ENCODE results near the gene DIS3L2. TPM values are rescaled to one million over a fixed set of nuclear protein-coding genes. Genes with fewer than 3 reads are reported as not detected.

Gene DIS3L2
- total RNA-seq, 1 donor from 2014 or later = 53.6 TPM

GRCh38 chr2:232340171-232340935, 378.8 kb downstream of the DIS3L2 start:
- no peak for TF ChIP-seq CTCF (conservative IDR thresholded peaks at IDR 0.05)
- Mint-ChIP-seq H3K4me3 (no peak overlapping the region), H3K27ac (no peak overlapping the region), H3K36me3 (no peaks in the 10 kb centered on the region), H3K9me3 (no peaks in the 10 kb centered on the region), H3K4me1 (ENCODE audit: unreplicated experiment) (peaks cover 4% of the 10 kb centered on the region), H3K27me3 (no peaks in the 10 kb centered on the region)
- no peak for DNase-seq (ENCODE audit: extremely low spot score, unreplicated experiment)

GRCh38 chr2:232341061-232341738, 379.7 kb downstream of the DIS3L2 start:
- DNase-seq (ENCODE audit: extremely low spot score, unreplicated experiment) = no peak
- Mint-ChIP-seq H3K36me3 (no peaks in the 10 kb centered on the region), H3K9me3 (no peaks in the 10 kb centered on the region), H3K27ac (no peak overlapping the region), H3K4me1 (ENCODE audit: unreplicated experiment) (peaks cover 4% of the 10 kb centered on the region), H3K4me3 (no peak overlapping the region), H3K27me3 (no peaks in the 10 kb centered on the region)
- no peak for TF ChIP-seq CTCF (conservative IDR thresholded peaks at IDR 0.05)

GRCh38 chr2:232341739-232342126, 380.2 kb downstream of the DIS3L2 start:
- H3K27me3 Mint-ChIP-seq = peaks cover under 1% of the 10 kb centered on the region
- H3K9me3 Mint-ChIP-seq = peaks cover 1% of the 10 kb centered on the region
- H3K36me3 Mint-ChIP-seq = no peaks in the 10 kb centered on the region
- TF ChIP-seq CTCF (conservative IDR thresholded peaks at IDR 0.05) = no peak
- no peak for DNase-seq (ENCODE audit: extremely low spot score, unreplicated experiment)
- H3K4me3 Mint-ChIP-seq = no peak overlapping the region
- H3K27ac Mint-ChIP-seq = no peak overlapping the region
- peaks cover 4% of the 10 kb centered on the region for H3K4me1 Mint-ChIP-seq (ENCODE audit: unreplicated experiment)

- Mint-ChIP-seq H3K4me1 (ENCODE audit: unreplicated experiment) (peaks cover 4% of the 10 kb centered on the region), H3K4me3 (no peak overlapping the region), H3K27me3 (peaks cover 4% of the 10 kb centered on the region), H3K36me3 (no peaks in the 10 kb centered on the region), H3K27ac (no peak overlapping the region), H3K9me3 (peaks cover 4% of the 10 kb centered on the region)
- no peak for TF ChIP-seq CTCF (conservative IDR thresholded peaks at IDR 0.05)
- no peak for DNase-seq (ENCODE audit: extremely low spot score, unreplicated experiment)
These were observed 381.4 kb downstream of the DIS3L2 start for GRCh38 chr2:232342635-232343565.

GRCh38 chr2:232343821-232344220, 382.3 kb downstream of the DIS3L2 start:
- H3K27me3 Mint-ChIP-seq = peaks cover 8% of the 10 kb centered on the region
- peaks cover 4% of the 10 kb centered on the region for H3K9me3 Mint-ChIP-seq
- TF ChIP-seq CTCF (conservative IDR thresholded peaks at IDR 0.05) = no peak
- no peak overlapping the region for H3K27ac Mint-ChIP-seq
- H3K4me1 Mint-ChIP-seq (ENCODE audit: unreplicated experiment) = peaks cover 4% of the 10 kb centered on the region
- H3K36me3 Mint-ChIP-seq = no peaks in the 10 kb centered on the region
- no peak overlapping the region for H3K4me3 Mint-ChIP-seq
- no peak for DNase-seq (ENCODE audit: extremely low spot score, unreplicated experiment)

All from type B pancreatic cell (in vitro differentiated cells).